ENCODE measurements around the gene ABCA5. TPM values are rescaled to one million over a fixed set of nuclear protein-coding genes. Genes with fewer than 3 reads are reported as not detected.

ABCA5 gene
- total RNA-seq, 1 donor from 2014 or later = 8.3 TPM

DNA sequence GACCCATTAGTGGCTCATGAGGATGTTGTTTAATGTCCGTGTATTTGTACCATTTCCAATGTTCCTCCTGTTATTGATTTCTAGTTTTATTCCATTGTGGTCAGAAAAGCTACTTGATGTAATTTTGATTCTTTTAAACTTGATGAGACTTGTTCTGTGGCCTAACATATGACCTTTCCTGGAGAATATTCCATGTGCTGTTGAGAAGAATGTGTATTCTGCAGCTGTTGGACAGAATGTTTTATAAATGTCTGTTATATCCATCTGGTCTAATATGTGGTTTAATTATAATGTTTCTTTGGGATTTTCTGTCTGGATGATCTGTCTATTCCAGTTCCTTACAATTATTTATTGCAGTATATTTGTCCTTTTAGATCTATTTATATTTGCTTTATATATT, 95.4 kb downstream of the ABCA5 start:
- Mint-ChIP-seq H3K4me3 (no peak overlapping the region), H3K4me1 (peaks cover 26% of the 10 kb centered on the region)

DNA sequence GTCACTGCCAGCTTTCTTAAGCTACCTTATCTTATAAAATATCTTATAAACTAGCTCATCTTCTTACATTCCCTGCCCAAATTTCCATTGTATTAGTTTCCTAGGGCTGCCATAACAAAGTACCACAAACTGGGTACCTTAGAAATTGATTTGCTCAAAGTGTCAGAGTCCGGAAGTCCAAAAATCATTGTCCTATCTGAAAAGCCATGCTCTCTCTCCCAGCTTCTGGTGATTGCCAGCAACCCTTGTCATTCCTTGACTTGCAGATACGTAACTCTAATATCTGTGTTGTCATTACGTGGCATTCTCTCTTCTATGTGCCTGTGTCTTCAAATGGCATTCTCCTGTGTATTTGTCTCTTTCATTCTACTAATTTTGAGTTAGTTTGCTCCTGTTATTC, 96.0 kb downstream of the ABCA5 start:
- TF ChIP-seq, protein P1, sequence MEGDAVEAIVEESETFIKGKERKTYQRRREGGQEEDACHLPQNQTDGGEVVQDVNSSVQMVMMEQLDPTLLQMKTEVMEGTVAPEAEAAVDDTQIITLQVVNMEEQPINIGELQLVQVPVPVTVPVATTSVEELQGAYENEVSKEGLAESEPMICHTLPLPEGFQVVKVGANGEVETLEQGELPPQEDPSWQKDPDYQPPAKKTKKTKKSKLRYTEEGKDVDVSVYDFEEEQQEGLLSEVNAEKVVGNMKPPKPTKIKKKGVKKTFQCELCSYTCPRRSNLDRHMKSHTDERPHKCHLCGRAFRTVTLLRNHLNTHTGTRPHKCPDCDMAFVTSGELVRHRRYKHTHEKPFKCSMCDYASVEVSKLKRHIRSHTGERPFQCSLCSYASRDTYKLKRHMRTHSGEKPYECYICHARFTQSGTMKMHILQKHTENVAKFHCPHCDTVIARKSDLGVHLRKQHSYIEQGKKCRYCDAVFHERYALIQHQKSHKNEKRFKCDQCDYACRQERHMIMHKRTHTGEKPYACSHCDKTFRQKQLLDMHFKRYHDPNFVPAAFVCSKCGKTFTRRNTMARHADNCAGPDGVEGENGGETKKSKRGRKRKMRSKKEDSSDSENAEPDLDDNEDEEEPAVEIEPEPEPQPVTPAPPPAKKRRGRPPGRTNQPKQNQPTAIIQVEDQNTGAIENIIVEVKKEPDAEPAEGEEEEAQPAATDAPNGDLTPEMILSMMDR (conservative IDR thresholded peaks at IDR 0.05) = no peak

More for the DNA sequence above, 95.4 kb downstream of the ABCA5 start:
- H3K27me3 Mint-ChIP-seq (ENCODE audit: low read depth) = no peaks in the 10 kb centered on the region
- TF ChIP-seq, protein P1 (conservative IDR thresholded peaks at IDR 0.05) = no peak
- H3K9me3 Mint-ChIP-seq = peaks cover 9% of the 10 kb centered on the region
- no peak for DNase-seq (ENCODE audit: low read depth, low spot score)
- no peak overlapping the region for H3K27ac Mint-ChIP-seq (ENCODE audit: unreplicated experiment)
- H3K36me3 Mint-ChIP-seq (ENCODE audit: low read depth) = peaks cover 24% of the 10 kb centered on the region

DNA sequence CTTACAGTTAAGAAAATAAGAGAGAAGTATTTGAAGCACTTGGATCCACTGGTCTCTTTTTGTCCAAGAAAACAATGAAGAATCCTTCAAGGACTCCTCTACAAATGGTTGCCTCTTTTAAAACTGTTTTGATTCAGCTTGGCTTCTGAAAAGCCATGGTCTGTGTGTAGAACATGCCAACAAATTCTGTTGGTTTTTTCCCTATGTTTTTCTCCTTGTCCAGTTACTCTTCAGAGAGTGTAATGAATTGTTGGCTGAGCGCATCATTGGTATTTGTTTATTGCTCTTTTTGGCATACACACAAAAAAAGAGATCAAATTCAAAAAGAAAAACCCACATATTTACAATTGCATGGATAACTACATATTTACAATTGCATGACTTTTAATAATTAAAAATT, 98.4 kb downstream of the ABCA5 start, which contains the start of gene ABCA10:
Gene ABCA10 (minus strand): TSS at position 249 of the 400 bp plus-strand sequence. CDS start 3,466 bp downstream, outside the sequence.
- Mint-ChIP-seq H3K27me3 (ENCODE audit: low read depth) (no peaks in the 10 kb centered on the region), H3K9me3 (peaks cover 9% of the 10 kb centered on the region), H3K27ac (ENCODE audit: unreplicated experiment) (peak within 1 kb of the TSS; percentile 45), H3K36me3 (ENCODE audit: low read depth) (peaks cover 20% of the 10 kb centered on the region), H3K4me3 (no peak within 1 kb of the TSS), H3K4me1 (peaks cover 23% of the 10 kb centered on the region)
- DNase-seq (ENCODE audit: low read depth, low spot score) = no peak
- TF ChIP-seq, protein P1 (conservative IDR thresholded peaks at IDR 0.05) = no peak

More for the DNA sequence above, 96.0 kb downstream of the ABCA5 start:
- Mint-ChIP-seq H3K4me1 (peaks cover 22% of the 10 kb centered on the region), H3K9me3 (peaks cover 9% of the 10 kb centered on the region), H3K27ac (ENCODE audit: unreplicated experiment) (no peak overlapping the region), H3K4me3 (no peak overlapping the region), H3K36me3 (ENCODE audit: low read depth) (peaks cover 24% of the 10 kb centered on the region), H3K27me3 (ENCODE audit: low read depth) (no peaks in the 10 kb centered on the region)
- no peak for DNase-seq (ENCODE audit: low read depth, low spot score)

DNA sequence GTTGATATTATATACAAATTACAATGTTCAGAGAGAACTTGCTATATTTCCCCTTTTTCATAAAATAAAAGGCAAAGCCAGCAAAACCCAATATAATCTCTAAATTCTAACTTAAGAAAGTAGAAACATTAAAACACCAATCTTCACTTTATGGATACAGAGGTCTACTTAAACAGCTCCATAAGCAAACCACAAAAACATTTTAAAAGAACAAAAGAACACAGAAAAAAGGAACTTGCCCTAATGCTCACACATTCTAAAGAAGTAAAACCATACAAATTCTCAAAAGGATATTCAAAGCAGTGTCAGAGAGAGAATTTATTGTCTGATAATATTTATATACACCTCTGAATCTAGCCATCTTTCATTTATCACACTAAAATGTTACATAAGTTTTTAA, 98.9 kb downstream of the ABCA5 start:
- peaks cover 15% of the 10 kb centered on the region for H3K36me3 Mint-ChIP-seq (ENCODE audit: low read depth)
- H3K27ac Mint-ChIP-seq (ENCODE audit: unreplicated experiment) = peak overlapping the region; percentile 15
- DNase-seq (ENCODE audit: low read depth, low spot score) = no peak
- TF ChIP-seq, protein P1 (conservative IDR thresholded peaks at IDR 0.05) = no peak
- peaks cover 25% of the 10 kb centered on the region for H3K4me1 Mint-ChIP-seq
- no peak overlapping the region for H3K4me3 Mint-ChIP-seq
- H3K27me3 Mint-ChIP-seq (ENCODE audit: low read depth) = no peaks in the 10 kb centered on the region
- H3K9me3 Mint-ChIP-seq = peaks cover 7% of the 10 kb centered on the region

DNA sequence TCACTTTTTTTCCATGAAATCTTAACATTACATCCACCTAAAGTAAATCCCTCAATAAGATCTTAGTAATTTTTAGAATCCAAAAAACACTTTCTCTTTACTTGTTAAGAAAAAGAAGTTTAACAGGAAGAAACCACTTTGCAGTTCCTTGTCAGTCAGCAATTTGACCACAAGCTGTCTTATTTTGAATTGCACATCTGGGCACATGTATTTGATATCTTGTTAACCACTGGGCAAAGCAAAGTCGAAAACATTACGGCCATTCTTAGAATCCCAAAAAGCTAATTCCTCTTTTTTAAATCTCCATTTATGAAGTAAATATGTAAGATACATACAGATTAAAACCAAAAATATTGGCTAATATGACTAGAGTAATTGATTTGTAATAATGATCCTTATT, 99.4 kb downstream of the ABCA5 start:
- no peaks in the 10 kb centered on the region for H3K27me3 Mint-ChIP-seq (ENCODE audit: low read depth)
- TF ChIP-seq, protein P1 (conservative IDR thresholded peaks at IDR 0.05) = no peak
- H3K27ac Mint-ChIP-seq (ENCODE audit: unreplicated experiment) = peak overlapping the region; percentile 45
- no peak for DNase-seq (ENCODE audit: low read depth, low spot score)
- peaks cover 12% of the 10 kb centered on the region for H3K36me3 Mint-ChIP-seq (ENCODE audit: low read depth)
- H3K4me1 Mint-ChIP-seq = peaks cover 25% of the 10 kb centered on the region
- peaks cover 5% of the 10 kb centered on the region for H3K9me3 Mint-ChIP-seq
- H3K4me3 Mint-ChIP-seq = no peak overlapping the region
